ENCODE results near the gene LRRC43.
"Not testable (repeated sequence)": the region's sequence is repeated elsewhere in the genome, so short reads cannot be mapped to it uniquely, and the experiment has no call there.

Gene LRRC43

DNA sequence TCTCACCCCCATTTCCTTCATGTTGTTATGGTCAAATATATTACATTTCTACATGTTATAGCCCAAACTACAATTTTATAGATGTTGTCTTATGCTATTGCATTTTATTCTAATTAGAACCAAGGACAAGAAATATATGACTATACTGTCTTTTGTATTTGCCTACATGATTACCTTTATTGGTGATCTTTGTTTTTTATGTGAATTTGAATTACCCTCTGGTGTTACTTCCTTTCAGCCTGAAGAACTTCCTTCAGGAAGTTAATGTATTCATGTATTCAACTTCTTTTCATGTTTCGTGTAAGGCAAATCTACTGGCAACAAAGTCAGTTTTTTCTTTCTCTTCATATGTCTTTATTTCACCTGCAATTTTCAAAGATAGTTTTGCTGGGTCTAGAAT is 11.9 kb downstream of the LRRC43 start:
- no peak for DNase-seq

DNA sequence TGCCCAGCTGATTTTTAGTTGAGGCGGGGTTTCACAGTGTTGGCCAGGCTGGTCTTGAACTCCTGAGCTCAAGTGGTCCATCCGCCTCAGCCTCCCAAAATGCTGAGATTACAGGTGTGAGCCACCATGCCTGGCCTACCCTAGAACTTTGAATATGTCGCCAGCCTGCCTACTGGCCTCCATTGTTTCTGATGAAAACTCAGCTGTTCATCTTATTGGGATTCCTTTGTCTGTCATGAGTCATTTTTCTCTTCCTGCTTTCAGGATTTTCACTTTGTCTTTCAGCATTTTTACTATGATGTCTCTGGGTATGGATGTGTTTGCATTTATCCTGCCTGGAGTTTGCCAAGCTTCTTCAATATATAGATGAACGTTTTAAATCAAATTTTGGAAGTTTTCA is 12.5 kb downstream of the LRRC43 start:
- no peak for DNase-seq

GRCh38 chr12:122197612-122197966 is 14.7 kb downstream of the LRRC43 start:
- DNase-seq = no peak

GRCh38 chr12:122199484-122200355 is 16.8 kb downstream of the LRRC43 start:
- DNase-seq = no peak

- no peak for DNase-seq
Observed at GRCh38 chr12:122200541-122201175, 17.7 kb downstream of the LRRC43 start.

DNA sequence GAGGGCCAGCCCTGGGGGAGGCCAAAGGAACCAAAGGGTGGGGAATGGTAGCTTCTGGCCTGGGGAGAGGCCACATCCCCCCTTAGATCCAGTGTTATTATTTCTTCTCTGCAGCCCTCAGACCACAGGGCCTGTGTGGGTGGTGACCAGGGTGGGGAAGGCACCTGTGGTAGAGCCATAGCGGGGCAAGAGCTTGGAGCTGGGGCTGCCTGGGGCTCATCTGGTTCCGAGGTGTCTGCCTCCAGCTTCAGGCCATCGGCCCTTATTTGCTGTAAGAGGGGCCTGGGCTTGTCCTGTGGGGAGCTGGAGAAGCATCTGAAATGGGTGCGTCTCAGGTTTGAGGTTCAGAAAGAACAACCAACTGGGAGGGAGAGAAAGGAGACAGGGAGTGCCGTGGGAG is 18.5 kb downstream of the LRRC43 start:
- DNase-seq = no peak

DNA sequence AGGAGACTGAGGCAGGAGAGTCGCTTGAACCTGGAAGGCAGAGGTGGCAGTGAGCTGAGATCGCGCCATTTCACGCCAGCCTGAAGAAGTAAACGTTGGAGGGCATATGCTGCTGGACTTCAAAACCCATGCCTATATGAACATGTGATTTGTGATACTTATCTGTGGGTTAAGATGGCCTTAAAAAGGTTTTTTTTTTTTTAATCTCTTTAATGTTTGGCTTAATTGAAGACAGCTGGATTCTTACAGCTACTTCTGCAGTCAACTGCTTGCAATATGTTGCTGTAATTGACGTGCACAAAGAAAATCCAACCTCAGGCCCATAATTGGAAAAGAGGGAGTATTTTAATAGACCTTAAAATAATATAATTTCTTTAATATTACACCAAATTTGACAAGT is 19.1 kb downstream of the LRRC43 start:
- DNase-seq = no peak

- DNase-seq = not testable (repeated sequence)
Observed at GRCh38 chr12:122202811-122203210, 19.9 kb downstream of the LRRC43 start.

GRCh38 chr12:122203301-122204166 is 20.6 kb downstream of the LRRC43 start, which contains the start of gene B3GNT4:
B3GNT4 (plus strand) TSS chr12:122203709; CDS start chr12:122204619, 910 bp downstream.
- DNase-seq = peak; percentile 74 to 81

DNA sequence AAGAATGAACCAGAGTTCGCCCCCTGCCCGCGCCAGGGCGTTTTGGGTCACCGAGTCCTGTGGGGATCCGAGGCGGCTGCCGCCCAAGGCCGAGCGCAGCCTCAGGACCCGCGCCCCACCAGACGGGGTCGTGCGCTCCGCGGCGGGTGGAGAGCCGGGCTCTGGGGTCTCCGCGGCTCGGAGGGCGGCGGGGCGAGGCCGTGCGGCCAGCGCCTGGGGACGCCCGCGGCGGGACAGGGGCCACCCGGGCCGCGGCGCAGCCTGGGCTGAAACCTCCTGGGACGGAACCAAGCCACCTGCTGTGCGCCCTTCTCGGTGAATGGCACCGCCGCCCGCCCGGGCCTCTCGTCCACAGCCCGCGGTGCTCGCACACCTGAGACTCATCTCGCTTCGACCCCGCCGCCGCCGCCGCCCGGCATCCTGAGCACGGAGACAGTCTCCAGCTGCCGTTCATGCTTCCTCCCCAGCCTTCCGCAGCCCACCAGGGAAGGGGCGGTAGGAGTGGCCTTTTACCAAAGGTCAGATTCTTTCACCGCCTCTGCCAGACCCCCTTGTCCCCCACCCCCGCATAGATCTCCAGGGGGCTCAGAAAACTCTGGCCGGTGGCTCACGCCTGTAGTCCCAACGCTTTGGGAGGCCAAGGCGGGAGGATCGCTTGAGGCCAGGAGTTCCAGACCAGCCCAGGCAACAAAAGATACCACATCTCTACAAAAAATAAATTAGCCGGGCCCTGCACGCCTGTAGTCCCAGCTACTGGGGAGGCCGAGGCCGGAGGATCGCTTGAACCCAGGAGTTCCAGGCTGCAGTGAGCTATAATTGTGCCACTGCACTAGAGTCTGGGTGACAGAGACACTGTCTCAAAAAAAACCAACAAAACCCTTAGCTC is 21.5 kb downstream of the LRRC43 start:
- peak in 1 of 2 experiments; percentile 19 for DNase-seq

GRCh38 chr12:122205053-122205925 is 22.4 kb downstream of the LRRC43 start:
- DNase-seq = no peak

GRCh38 chr12:122206111-122206881 is 23.4 kb downstream of the LRRC43 start:
- DNase-seq = no peak

DNA sequence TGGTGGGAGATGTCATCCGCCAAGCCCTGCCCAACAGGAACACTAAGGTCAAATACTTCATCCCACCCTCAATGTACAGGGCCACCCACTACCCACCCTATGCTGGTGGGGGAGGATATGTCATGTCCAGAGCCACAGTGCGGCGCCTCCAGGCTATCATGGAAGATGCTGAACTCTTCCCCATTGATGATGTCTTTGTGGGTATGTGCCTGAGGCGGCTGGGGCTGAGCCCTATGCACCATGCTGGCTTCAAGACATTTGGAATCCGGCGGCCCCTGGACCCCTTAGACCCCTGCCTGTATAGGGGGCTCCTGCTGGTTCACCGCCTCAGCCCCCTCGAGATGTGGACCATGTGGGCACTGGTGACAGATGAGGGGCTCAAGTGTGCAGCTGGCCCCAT is 24.1 kb downstream of the LRRC43 start:
- DNase-seq = no peak

GRCh38 chr12:122207391-122207790 is 24.5 kb downstream of the LRRC43 start:
- DNase-seq = no peak

GRCh38 chr12:122208073-122208820 is 25.3 kb downstream of the LRRC43 start:
- DNase-seq = no peak

DNA sequence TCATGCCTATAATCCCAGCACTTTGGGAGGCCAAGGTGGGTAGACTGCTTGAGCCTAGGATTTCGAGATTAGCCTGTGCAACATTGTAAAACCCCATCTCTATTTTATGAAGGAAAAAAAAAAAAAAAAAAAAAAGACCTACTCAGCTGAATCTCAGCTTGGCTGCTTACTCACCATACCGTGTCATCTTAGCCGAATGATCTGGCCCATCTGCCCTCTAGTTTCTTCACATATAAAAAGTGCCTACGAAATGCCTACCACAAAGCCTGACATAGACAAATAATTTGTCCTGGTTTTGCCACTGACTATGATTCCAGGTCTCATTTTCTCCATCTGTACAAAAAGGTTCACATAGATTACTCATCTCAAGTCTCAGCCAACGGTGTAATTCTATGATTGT is 32.8 kb downstream of the LRRC43 start:
- no peak for DNase-seq

DNA sequence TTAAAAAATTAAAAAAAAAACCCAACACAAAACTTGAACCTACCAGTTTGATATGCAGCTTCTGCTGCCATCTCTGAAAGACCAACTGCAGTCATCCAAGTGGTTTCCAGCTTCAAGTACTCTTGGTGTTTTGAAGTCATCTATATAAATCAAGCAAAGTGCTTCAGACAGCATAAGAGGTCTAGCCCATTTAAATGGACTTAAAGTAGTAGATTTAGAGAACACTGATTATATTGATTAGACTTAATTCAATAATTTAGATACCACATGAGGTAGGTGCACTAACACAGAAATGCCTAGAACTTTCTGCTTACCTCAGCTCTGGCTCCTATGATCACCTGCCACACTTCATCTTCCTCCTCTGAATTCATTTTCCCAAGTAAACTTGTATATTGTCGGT is 33.5 kb downstream of the LRRC43 start:
- DNase-seq = no peak

DNA sequence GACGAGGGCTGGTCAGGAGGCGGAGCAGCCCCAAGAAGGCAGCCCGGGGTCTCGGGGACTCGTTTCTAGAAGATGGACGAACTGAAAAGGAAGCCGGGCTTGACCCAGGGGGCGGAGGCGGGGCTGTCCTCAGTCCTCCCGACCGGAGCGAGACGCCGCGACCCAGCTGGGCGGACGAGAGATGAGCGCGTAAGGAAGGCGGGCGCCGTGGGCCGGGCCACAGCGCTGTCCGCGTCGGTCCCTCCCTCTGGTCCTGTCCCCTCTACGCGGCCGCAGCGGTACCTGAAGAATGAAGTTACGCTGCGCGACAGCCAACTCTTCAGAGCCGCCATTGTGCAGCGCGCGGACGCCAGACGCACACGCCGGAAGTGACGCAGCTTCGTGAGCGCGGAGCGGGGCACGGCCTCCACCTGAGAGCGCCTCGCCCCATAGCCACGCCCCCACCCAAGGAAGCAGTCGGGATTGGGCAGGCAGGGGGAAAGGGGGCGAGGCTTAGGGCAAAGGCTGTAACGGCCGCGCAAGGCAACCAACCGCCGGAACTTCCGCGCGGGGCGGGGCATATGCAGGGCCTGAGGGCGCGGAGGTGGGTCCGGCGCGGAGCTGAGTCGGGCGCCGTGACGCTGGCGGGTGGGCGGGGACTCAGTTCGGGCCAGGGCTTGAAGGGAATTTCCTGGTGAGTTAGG is 42.9 kb downstream of the LRRC43 start, which contains the start of gene DIABLO:
Gene DIABLO (minus strand): TSS at position 370 of the 683 bp plus-strand sequence. CDS start 38 bp downstream, at position 332.
- peak; percentile 99 to 100 for DNase-seq
